GM12892 (cell line): ENCODE measurements around the gene CD99.

Source experiments
- POLR2A ChIP-seq: IDR thresholded peaks from 2 replicates; pipeline ENCODE4 v1.6.1; 2011; ENCODE audit warnings: low read depth, low read length, control low read depth
- POLR2AphosphoS5 ChIP-seq: IDR thresholded peaks from 2 replicates; pipeline ENCODE4 v1.6.1; 2011; ENCODE audit warnings: low read depth, low read length, control low read depth

DNA sequence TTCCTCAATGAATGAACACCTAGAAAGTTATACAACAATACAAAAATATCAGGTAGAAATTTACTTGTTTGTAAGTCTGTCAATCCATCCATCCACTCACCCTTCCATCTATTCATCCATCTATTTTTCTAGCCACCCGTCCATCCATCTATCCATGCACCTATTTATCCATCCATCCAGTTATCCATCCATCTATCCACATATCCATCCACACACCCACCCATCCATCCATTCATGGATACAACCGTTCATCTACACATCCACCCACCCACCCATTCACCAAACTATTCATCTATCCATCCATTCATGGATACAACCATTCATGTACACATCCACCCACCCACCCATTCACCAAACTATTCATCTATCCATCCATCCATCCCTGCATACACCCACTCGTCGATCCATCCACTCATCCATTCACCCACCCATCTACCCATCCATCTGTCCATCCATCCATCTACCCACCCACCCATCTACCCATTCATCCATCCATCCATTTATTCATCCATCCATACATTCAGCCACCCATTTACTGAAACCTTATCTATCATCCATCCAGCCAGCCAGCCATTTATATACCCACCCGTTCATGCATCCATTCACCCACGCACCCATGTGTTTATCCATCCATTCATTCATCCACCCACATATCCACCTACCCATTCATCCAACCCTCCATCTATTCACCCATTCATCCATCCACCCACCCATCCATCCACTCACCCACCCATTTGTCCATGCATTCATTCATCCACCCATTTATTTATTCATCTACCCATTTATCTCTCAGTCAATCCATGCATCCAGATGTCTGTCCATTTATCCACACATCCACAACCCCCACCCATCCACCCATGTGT, 10.4 kb upstream of the CD99 start:
- TF ChIP-seq POLR2A (no peak), POLR2AphosphoS5 (no peak)
